HCT116 (cell line): Measurements from ENCODE around the gene DBN1. TPM values are rescaled to one million over a fixed set of nuclear protein-coding genes. Genes with fewer than 3 reads are reported as not detected.

Source experiments
- ATAC-seq: fragments of 200-7000 bp; cut with Tn5 transposase; 2 replicates; pipeline ENCODE4 v1.9.1; 2020; ENCODE audit warnings: mild to moderate bottlenecking, moderate library complexity
- BruUV-seq: library from RNA; stranded (reverse); fragments of 400-500 nt; replicated peaks from 2 replicates; lab custom pipeline; 2021; lab: Mats Ljungman, UMichigan
- CTCF ChIA-PET: fragments of 300-600 bp; sonication (Branson Sonifier 250); formaldehyde crosslinking; loops from one replicate; lab custom pipeline; 2021; ENCODE audit warnings: antibody characterized with exemption; lab: Charles Lee
- POLR2A ChIA-PET: fragments of 300-600, 350-600 bp; sonication (Branson Sonifier 250); formaldehyde crosslinking; loops from one replicate; lab custom pipeline; 2021; ENCODE audit warnings: antibody characterized with exemption; lab: Charles Lee
- RAD21 ChIA-PET, 2 experiments: fragments of 300-600 bp; sonication (Branson Sonifier 250); formaldehyde crosslinking; loops; one replicate each; lab custom pipeline; 2023; ENCODE audit warnings: low total read pairs in 2 of 2; ENCODE audit not compliant: uncharacterized antibody in 2 of 2, unreplicated experiment in 2 of 2, low non-redundant PET in 1 of 2; lab: Charles Lee
- DNase-seq: peaks from one replicate; pipeline ENCODE4 v3.0.0-alpha.2; 2010; ENCODE audit warnings: low read depth, low spot score
- H2AFZ ChIP-seq: fragments of 200-600 bp; shearing (Covaris generic), sonication (generic); 2 replicates; pipeline ENCODE4 v1.6.1; 2017; ENCODE audit warnings: low read depth, mixed run types, mixed read lengths, antibody characterized with exemption, low read length; ENCODE audit not compliant: poor library complexity, severe bottlenecking
- H3K27ac ChIP-seq: 2 replicates; pipeline ENCODE4 v1.5.1; 2012; ENCODE audit warnings: low read depth, low read length
- H3K27me3 ChIP-seq: fragments of 200-600 bp; sonication (generic); 2 replicates; pipeline ENCODE4 v1.6.1; 2016; ENCODE audit warnings: mixed run types, low read length, mixed read lengths; ENCODE audit not compliant: insufficient read depth
- H3K36me3 ChIP-seq, 2 experiments: fragments of 200-500 bp in 1 of 2; fragments of 200-600 bp in 1 of 2; sonication (Bioruptor generic) in 1 of 2; sonication (generic) in 1 of 2; 2 replicates each; pipeline versions ENCODE4 v1.5.1 to v1.6.1; 2014 to 2016; ENCODE audit warnings: low read length in 2 of 2, inconsistent platforms in 1 of 2, mixed read lengths in 1 of 2, mixed run types in 1 of 2; ENCODE audit not compliant: insufficient read depth in 2 of 2, control insufficient read depth in 1 of 2
- H3K4me1 ChIP-seq, 2 experiments: fragments of 200-600 bp in 1 of 2; sonication (generic) in 1 of 2; 2 replicates each; pipeline versions ENCODE4 v1.5.1 to v1.6.1; 2012 to 2017; ENCODE audit warnings: low read length in 2 of 2, inconsistent platforms in 1 of 2, mild to moderate bottlenecking in 1 of 2, mixed read lengths in 1 of 2, mixed run types in 1 of 2, moderate library complexity in 1 of 2; ENCODE audit not compliant: insufficient read depth in 2 of 2, control insufficient read depth in 1 of 2
- H3K4me2 ChIP-seq: fragments of 200-600 bp; sonication (generic); 2 replicates; pipeline ENCODE4 v1.6.1; 2017; ENCODE audit warnings: mixed run types, low read length, mixed read lengths
- H3K4me3 ChIP-seq, 2 experiments: fragments of 200-600 bp in 1 of 2; sonication (generic) in 1 of 2; replicated peaks in 1 of 2; 2 replicates each; pipeline ENCODE4 v1.5.1; 2011 to 2016; ENCODE audit warnings: low read length in 2 of 2, control low read depth in 1 of 2, low read depth in 1 of 2, mild to moderate bottlenecking in 1 of 2, mixed read lengths in 1 of 2, mixed run types in 1 of 2
- H3K79me2 ChIP-seq: fragments of 200-600 bp; sonication (generic); 2 replicates; pipeline ENCODE4 v1.6.1; 2017; ENCODE audit warnings: mild to moderate bottlenecking, mixed run types, low read length, moderate library complexity, mixed read lengths; ENCODE audit not compliant: insufficient read depth
- H3K9ac ChIP-seq: fragments of 200-600 bp; sonication (generic); 2 replicates; pipeline ENCODE4 v1.6.1; 2016; ENCODE audit warnings: low read length, mixed read lengths
- H3K9me2 ChIP-seq: fragments of 200-600 bp; sonication (generic), shearing (Covaris generic); 2 replicates; pipeline ENCODE4 v1.6.1; 2017; ENCODE audit warnings: mixed run types, mild to moderate bottlenecking, moderate library complexity; ENCODE audit not compliant: insufficient read depth
- H3K9me3 ChIP-seq, 2 experiments: fragments of 200-500 bp in 1 of 2; fragments of 200-600 bp in 1 of 2; sonication (Bioruptor generic) in 1 of 2; sonication (generic) in 1 of 2; 2 replicates each; pipeline ENCODE4 v1.6.1; 2014 to 2017; ENCODE audit warnings: low read length in 2 of 2, mixed read lengths in 2 of 2, inconsistent platforms in 1 of 2, low read depth in 1 of 2, mild to moderate bottlenecking in 1 of 2, mixed run types in 1 of 2, moderate library complexity in 1 of 2; ENCODE audit not compliant: control insufficient read depth in 1 of 2, insufficient read depth in 1 of 2
- H4K20me1 ChIP-seq: fragments of 200-600 bp; sonication (generic), shearing (Covaris generic); 2 replicates; pipeline ENCODE4 v1.6.1; 2017; ENCODE audit warnings: mixed run types, mild to moderate bottlenecking, moderate library complexity; ENCODE audit not compliant: insufficient read depth
- CEBPB ChIP-seq: IDR thresholded peaks from 2 replicates; pipeline ENCODE4 v1.6.1; 2012; ENCODE audit warnings: low read depth
- EZH2phosphoT487 ChIP-seq: fragments of 200-600 bp; IDR thresholded peaks from 2 replicates; pipeline ENCODE4 v1.6.1; 2018; ENCODE audit warnings: antibody characterized with exemption, borderline replicate concordance
- POLR2AphosphoS5 ChIP-seq: IDR thresholded peaks from 2 replicates; pipeline ENCODE4 v1.6.1; 2011; ENCODE audit warnings: mild to moderate bottlenecking, low read depth, low read length, moderate library complexity
- SRF ChIP-seq: IDR thresholded peaks from 2 replicates; pipeline ENCODE4 v1.6.1; 2012; ENCODE audit warnings: low read depth
- intact Hi-C: fragments of 100-400 bp; cut with micrococcal nuclease; formaldehyde crosslinking; loops from 2 replicates; pipeline ENCODE4 v1.10.0; 2022
- total RNA-seq: library from RNA; stranded (reverse); gene quantifications from one replicate; pipeline ENCODE4 v1.2.1, GENCODE V29; 2021; ENCODE audit not compliant: unreplicated experiment
- TF ChIP-seq, protein P1 (sequence below): IDR thresholded peaks from 2 replicates; pipeline ENCODE4 v1.6.1; 2012
- TF ChIP-seq, protein P2 (sequence below): IDR thresholded peaks from 2 replicates; pipeline ENCODE4 v1.6.1; 2011; ENCODE audit warnings: mild to moderate bottlenecking, low read length, moderate library complexity; ENCODE audit not compliant: insufficient replicate concordance; ENCODE audit errors: extremely low read depth

Gene DBN1
- total RNA-seq, 1 experiment from 2014 or later, result 144 TPM

DNA sequence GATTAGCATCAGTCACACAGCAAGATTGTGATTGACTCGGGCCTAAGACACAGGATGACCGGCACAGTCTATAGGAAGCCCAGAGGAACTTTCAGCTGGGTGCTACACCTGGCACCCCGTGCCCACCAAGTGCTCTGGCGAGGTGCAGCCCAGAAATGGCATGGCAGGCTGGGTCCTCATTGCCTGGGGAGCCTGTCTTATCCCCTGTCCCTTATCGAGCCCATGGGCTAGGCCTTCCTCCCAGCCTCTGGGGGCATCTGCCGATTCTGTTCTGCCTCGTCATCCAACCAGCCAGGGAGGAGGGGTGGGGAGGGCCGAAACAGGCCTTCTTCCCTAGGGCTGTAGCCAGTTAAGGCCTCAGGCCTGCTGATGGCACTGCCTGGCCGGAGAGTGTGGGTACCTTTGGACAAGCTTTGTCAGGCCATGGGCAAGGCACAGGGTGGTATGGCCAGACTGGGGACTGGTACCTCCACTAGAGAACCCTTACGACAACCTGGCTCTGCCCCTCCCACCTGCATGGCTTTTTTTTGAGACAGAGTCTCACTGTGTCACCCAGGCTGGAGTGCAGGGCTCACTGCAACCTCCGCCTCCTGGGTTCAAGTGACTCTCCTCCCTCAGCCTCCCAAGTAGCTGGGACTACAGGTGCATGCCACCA lies 45.4 kb downstream of the DBN1 start:
- peak overlapping the region; percentile 94 for H3K27ac ChIP-seq
- no peaks in the 10 kb centered on the region for H3K9me3 ChIP-seq
- no peaks in the 10 kb centered on the region for H3K9me2 ChIP-seq
- H2AFZ ChIP-seq, result no peak overlapping the region
- CTCF ChIA-PET, result interaction anchor here (2.3 kb wide), 1 partner anchor 118 kb away, joined by 6 read pairs; no protein-coding TSS in a partner anchor
- no peaks in the 10 kb centered on the region for H3K27me3 ChIP-seq
- peaks cover 9 to 17% of the 10 kb centered on the region in 2 experiments; a peak in 3 of 4 replicates for H3K36me3 ChIP-seq
- intact Hi-C loops, result no loop called here
- no TSS peak for BruUV-seq
- peaks cover 39% of the 10 kb centered on the region for H3K79me2 ChIP-seq
- peak overlapping the region; percentile 100 for H3K4me2 ChIP-seq
- H3K4me1 ChIP-seq, result peaks cover 15 to 28% of the 10 kb centered on the region in 2 experiments
- POLR2A ChIA-PET, result interaction anchor here (0.9 to 2.0 kb wide), 2 partner anchors 19 to 24 kb away, joined by 3 to 15 read pairs; no protein-coding TSS in a partner anchor
- peak overlapping the region; percentile 80 to 98 for H3K4me3 ChIP-seq
- no peak for DNase-seq
- TF ChIP-seq CEBPB (no peak), POLR2AphosphoS5 (no peak), EZH2phosphoT487 (no peak), SRF (no peak)
- TF ChIP-seq, protein P1, sequence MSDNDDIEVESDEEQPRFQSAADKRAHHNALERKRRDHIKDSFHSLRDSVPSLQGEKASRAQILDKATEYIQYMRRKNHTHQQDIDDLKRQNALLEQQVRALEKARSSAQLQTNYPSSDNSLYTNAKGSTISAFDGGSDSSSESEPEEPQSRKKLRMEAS, result no peak
- TF ChIP-seq, all 23 proteins: peak for 0
- no peak for ATAC-seq
- RAD21 ChIA-PET, result no interaction called here
- H3K9ac ChIP-seq, result peak overlapping the region; percentile 98
- H4K20me1 ChIP-seq, result no peaks in the 10 kb centered on the region

- Histone ChIP-seq H3K4me2 (peak overlapping the region; percentile 100), H3K4me1 (peaks cover 15 to 28% of the 10 kb centered on the region in 2 experiments), H3K4me3 (peak overlapping the region; percentile 80 to 98), H3K79me2 (peaks cover 39% of the 10 kb centered on the region), H3K9me3 (no peaks in the 10 kb centered on the region), H2AFZ (no peak overlapping the region), H3K27me3 (no peaks in the 10 kb centered on the region), H3K36me3 (peaks cover 7 to 13% of the 10 kb centered on the region in 2 experiments; a peak in 2 of 4 replicates), H3K9ac (peak overlapping the region; percentile 98), H3K27ac (peak overlapping the region; percentile 94), H4K20me1 (no peaks in the 10 kb centered on the region), H3K9me2 (no peaks in the 10 kb centered on the region)
- peak; percentile 35; the same call in 1 of the 2 replicates for TF ChIP-seq POLR2AphosphoS5
- TF ChIP-seq, protein P2, sequence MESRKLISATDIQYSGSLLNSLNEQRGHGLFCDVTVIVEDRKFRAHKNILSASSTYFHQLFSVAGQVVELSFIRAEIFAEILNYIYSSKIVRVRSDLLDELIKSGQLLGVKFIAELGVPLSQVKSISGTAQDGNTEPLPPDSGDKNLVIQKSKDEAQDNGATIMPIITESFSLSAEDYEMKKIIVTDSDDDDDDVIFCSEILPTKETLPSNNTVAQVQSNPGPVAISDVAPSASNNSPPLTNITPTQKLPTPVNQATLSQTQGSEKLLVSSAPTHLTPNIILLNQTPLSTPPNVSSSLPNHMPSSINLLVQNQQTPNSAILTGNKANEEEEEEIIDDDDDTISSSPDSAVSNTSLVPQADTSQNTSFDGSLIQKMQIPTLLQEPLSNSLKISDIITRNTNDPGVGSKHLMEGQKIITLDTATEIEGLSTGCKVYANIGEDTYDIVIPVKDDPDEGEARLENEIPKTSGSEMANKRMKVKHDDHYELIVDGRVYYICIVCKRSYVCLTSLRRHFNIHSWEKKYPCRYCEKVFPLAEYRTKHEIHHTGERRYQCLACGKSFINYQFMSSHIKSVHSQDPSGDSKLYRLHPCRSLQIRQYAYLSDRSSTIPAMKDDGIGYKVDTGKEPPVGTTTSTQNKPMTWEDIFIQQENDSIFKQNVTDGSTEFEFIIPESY, result no peak
- CTCF ChIA-PET, result interaction anchor here (1.3 to 2.3 kb wide), 4 partner anchors 23 to 118 kb away, joined by 6 to 20 read pairs (median 9); no protein-coding TSS in a partner anchor
- BruUV-seq, result TSS peak; percentile 66
- RAD21 ChIA-PET, result interaction anchor here (1.4 to 1.7 kb wide), 2 partner anchors 23 to 37 kb away, joined by 3 read pairs; no protein-coding TSS in a partner anchor
- intact Hi-C loops, result no loop called here
- POLR2A ChIA-PET, result interaction anchor here (0.9 to 2.0 kb wide), 7 partner anchors 10 to 26 kb away, joined by 3 to 15 read pairs (median 7); no protein-coding TSS in a partner anchor
- DNase-seq (no peak), ATAC-seq (no peak)
Observed at GRCh38 chr5:177427211-177427822, 46.1 kb downstream of the DBN1 start.
